Activated CD8-positive, alpha-beta memory T cell treated with anti-CD3 and anti-CD28 coated beads, Interleukin-2, amount 50 U/mL, for 4 hours (primary cell): ENCODE measurements around the gene CASZ1.

Experiments used
- DNase-seq: peaks from one replicate; pipeline ENCODE4 v3.0.0-alpha.2; 2020

Gene CASZ1

DNA sequence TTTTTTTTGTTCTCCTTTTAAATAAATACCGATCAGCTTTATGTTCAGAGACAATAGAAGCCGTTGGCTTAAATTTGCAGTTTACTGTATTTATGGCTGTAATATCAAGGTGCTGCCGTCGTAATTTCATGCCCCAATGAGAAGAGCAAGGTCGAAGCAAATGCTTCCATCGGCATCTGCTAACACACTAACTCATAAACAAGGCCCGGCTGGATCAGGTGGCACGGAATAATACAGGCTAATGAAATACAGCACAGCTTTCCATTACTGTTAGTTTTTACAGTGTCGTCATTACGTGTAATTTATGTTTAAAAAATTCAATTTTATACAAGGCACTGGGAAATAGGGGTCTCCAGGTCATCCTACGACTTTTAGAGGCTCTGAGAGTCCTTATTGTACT, 202.7 kb downstream of the CASZ1 start:
- no peak for DNase-seq

- DNase-seq, result no peak
Observed at GRCh38 chr1:10592373-10592772, 204.1 kb downstream of the CASZ1 start.

GRCh38 chr1:10591010-10591409, 205.4 kb downstream of the CASZ1 start:
- DNase-seq, result no peak

DNA sequence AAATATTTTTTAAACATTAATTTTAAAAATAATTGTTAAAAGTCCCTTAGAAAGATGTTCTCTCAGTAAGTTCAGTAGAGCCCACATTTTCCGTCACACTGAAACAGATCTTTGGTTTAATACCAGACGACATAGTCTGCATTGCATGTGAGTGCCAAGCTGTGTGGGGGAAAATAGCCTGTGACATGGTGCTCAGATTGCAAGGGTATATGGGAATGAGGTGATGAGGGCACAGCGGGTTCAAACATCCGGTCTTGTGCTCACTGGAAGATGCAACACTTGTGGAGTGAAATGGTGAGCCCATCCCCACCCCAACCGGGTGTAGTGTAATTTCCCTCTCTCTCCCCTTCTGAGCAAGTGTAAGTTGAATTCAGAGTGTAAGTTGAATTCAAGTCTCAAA, 207.4 kb downstream of the CASZ1 start:
- no peak for DNase-seq

DNA sequence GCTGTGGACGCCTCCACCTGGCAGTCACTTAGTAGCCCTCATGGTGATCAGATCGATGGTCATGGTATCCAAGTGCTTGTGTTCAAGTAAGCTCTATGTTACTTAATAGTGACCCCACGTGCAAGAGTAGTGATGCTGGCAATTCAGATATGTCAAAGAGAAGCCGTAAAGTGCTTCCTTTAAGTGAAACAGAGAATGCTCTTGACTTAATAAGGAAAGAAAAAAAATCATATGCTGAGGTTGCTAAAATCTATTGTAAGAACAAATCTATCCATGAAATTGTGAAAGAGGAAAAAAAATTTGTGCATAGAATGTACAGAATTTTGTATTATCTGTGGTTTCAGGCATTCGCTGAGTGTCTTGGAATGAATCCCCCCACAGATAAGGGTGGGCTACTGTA, 207.8 kb downstream of the CASZ1 start:
- DNase-seq, result no peak
